Measurements from ENCODE around the gene OLA1.

DNA sequence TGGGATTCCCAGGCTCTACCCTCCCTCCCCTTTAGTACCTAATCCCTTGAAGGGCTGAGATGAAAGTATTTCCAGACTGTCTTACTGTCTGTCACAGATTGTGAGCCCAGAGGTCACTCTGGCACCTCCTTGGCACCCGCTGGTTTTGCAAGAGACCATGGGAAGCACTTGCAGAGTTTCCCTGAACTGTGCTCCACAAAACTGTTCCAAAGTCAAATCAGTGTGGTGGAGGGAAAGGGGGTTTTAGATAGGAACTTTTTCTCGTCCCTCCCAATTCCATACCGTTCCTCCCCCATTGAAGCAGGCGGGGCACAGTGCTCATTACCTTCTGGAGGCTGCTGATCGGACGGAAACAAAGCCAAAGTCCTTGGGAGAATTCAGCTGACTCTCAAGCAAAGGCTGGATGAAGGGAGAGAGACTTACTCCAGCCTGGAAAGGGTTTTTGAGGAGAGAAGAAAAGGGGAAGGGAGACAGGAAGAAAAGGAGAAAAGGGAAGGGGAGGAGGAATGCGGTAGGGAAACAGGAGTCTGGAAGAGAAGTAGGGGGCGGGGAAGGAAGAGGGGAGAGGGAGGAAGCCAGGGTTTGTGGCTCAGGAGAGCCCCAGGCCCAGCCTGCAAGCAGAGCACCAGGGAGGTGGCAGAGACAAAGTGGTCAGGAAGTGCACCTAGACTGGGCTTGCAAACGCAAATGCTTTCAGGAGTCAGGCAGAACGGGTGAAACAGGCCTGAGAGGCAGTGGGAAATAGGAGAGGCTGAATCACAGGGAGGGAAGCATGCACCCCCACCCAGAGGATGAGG, 194.8 kb downstream of the OLA1 start:
- TF ChIP-seq EZH2phosphoT487 (IDR thresholded peaks at IDR 0.05; ENCODE audit: low read length) (no peak), EZH2 (optimal IDR thresholded peaks at IDR 0.05; ENCODE audit: low read depth, low read length) (no peak)
- TF ChIP-seq, protein P1, sequence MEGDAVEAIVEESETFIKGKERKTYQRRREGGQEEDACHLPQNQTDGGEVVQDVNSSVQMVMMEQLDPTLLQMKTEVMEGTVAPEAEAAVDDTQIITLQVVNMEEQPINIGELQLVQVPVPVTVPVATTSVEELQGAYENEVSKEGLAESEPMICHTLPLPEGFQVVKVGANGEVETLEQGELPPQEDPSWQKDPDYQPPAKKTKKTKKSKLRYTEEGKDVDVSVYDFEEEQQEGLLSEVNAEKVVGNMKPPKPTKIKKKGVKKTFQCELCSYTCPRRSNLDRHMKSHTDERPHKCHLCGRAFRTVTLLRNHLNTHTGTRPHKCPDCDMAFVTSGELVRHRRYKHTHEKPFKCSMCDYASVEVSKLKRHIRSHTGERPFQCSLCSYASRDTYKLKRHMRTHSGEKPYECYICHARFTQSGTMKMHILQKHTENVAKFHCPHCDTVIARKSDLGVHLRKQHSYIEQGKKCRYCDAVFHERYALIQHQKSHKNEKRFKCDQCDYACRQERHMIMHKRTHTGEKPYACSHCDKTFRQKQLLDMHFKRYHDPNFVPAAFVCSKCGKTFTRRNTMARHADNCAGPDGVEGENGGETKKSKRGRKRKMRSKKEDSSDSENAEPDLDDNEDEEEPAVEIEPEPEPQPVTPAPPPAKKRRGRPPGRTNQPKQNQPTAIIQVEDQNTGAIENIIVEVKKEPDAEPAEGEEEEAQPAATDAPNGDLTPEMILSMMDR (IDR thresholded peaks at IDR 0.05; ENCODE audit: low read length) = no peak
